ENCODE results near the gene NAXD.

NAXD gene

DNA sequence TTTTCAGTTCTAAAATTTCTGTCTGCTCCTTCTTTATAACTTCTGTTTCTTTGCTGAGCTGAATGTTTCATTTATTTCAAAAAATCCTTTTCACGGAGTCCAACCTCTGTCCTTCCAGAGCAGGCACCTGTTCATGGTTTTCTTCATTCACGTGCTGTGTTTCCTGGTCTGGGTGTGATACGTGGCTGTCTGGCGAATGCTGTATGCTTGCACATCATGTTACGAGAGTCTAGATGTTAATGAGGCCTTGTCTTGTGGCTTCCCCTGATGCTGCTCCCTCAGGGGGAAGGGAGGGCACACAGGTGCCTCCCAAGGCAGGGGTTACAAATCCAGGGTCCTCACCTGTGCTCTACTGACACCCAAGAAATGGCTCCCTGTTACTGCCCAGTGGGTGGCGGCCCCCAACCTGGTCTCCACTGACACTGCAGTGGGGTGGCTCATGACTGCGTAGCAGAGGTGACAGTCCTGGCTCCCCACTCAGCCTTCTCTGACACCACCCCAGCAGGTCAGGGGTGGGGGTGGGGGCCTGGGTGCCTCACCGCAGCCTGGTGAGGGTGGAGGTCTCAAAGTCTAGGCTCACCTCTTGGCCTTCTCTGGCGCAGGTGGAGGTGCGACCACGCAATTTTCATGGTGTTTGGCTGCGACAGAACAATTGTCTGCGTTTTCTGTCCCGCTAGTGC is 33.7 kb upstream of the NAXD start:
- TF ChIP-seq, protein P1, sequence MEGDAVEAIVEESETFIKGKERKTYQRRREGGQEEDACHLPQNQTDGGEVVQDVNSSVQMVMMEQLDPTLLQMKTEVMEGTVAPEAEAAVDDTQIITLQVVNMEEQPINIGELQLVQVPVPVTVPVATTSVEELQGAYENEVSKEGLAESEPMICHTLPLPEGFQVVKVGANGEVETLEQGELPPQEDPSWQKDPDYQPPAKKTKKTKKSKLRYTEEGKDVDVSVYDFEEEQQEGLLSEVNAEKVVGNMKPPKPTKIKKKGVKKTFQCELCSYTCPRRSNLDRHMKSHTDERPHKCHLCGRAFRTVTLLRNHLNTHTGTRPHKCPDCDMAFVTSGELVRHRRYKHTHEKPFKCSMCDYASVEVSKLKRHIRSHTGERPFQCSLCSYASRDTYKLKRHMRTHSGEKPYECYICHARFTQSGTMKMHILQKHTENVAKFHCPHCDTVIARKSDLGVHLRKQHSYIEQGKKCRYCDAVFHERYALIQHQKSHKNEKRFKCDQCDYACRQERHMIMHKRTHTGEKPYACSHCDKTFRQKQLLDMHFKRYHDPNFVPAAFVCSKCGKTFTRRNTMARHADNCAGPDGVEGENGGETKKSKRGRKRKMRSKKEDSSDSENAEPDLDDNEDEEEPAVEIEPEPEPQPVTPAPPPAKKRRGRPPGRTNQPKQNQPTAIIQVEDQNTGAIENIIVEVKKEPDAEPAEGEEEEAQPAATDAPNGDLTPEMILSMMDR (IDR thresholded peaks at IDR 0.05; ENCODE audit: control insufficient read depth, insufficient read depth, low read depth, low read length, missing control alignments): no peak
- H3K4me3 ChIP-seq (ENCODE audit: control insufficient read depth, low read depth, low read length): no peak overlapping the region
- no peak for DNase-seq (ENCODE audit: low read depth)

DNA sequence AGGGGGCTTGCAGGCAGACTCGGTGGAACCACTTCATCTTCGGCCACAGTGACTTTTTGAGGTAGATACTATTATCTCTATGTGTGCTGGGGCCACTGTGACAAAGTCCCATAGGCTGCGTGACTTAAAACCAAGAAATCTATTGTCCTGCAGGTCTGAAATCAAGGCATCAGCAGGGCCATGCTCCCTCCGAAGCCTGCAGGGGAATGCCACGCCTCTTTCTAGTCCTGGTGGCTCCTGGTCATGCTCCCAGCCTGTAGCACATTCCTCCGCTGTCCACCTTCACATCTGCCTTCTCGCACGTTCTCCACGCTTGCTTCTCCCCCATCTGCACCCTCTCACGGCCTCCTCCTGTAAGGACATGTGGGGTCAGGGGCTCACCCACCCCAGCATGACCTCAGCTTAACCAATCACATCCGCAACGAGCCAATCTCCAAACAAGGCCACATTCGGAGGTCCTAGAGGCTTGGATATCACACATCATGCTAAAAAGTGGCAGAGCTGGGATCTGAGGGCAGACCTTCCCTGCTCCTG is 32.9 kb upstream of the NAXD start:
- no peak for DNase-seq (ENCODE audit: low read depth)
- TF ChIP-seq, protein P1 (IDR thresholded peaks at IDR 0.05; ENCODE audit: control insufficient read depth, insufficient read depth, low read depth, low read length, missing control alignments): no peak
- H3K4me3 ChIP-seq (ENCODE audit: control insufficient read depth, low read depth, low read length): no peak overlapping the region

DNA sequence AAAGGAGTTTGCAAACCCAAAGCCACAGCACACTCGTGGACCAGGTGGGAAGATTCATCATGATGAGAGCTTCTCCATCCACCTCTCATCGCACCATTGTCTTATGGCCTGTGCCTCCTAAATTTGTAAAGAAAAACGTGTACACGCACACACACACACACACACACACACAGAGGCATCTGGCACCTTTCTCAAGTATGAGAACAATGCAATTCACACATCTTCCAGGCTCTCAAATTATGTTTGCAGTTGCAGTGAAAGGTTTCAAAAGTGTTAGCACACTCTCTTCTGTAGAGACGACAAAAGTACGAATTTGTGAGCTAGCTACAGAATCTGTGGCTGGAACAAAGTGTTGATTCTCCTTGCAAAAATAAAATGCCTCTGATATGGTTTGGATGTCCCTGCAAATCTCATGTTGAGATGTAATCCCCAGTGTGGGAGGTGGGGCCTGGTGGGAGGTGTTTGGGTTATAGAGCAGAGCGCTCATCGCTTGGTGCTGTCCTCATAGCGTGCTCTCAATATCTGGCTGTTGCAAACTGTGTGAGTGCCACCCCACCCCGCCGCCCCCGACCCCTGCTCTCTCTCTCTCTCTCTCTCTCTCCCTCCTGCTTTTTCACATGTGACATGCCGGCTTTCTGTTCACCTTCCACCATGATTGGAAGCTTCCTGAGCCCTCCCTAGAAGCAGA is 32.0 kb upstream of the NAXD start:
- TF ChIP-seq, protein P1 (IDR thresholded peaks at IDR 0.05; ENCODE audit: control insufficient read depth, insufficient read depth, low read depth, low read length, missing control alignments): no peak
- H3K4me3 ChIP-seq (ENCODE audit: control insufficient read depth, low read depth, low read length): no peak overlapping the region
- DNase-seq (ENCODE audit: low read depth): no peak

DNA sequence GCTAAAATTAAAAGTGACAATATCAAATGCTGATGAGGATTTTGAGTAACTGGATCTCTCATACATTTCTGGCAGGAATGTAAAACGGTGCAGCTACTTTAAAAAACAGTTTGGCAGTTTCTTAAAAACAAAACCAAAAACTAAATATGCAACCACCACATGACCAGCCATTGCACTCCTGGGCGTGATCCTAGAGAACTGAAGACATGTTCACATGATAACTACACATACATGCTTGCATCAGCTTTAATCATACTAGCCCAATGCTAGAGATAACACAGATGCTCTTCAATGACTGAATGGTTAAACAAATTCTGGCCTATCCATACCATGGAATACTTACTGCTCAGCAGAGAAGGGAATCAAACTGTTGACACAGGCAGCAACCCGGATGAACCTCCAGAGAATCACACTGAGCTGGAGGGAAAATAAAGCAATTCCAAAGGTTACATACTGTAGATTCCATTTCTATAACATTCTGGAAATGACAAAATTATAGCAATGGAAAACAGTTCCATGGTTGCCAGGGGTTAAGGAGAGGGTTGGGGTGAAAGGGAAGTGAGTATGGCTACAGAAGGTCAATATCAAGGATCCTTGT is 25.5 kb upstream of the NAXD start:
- no peak overlapping the region for H3K4me3 ChIP-seq (ENCODE audit: control insufficient read depth, low read depth, low read length)
- TF ChIP-seq, protein P1 (IDR thresholded peaks at IDR 0.05; ENCODE audit: control insufficient read depth, insufficient read depth, low read depth, low read length, missing control alignments): no peak

GRCh38 chr13:110590577-110590976 is 24.8 kb upstream of the NAXD start:
- DNase-seq (ENCODE audit: low read depth): no peak
- TF ChIP-seq, protein P1 (IDR thresholded peaks at IDR 0.05; ENCODE audit: control insufficient read depth, insufficient read depth, low read depth, low read length, missing control alignments): no peak
- no peak overlapping the region for H3K4me3 ChIP-seq (ENCODE audit: control insufficient read depth, low read depth, low read length)

More for the DNA sequence above, 25.5 kb upstream of the NAXD start:
- DNase-seq (ENCODE audit: low read depth): no peak

GRCh38 chr13:110592665-110593064 is 22.7 kb upstream of the NAXD start:
- H3K4me3 ChIP-seq (ENCODE audit: control insufficient read depth, low read depth, low read length): no peak overlapping the region
- TF ChIP-seq, protein P1 (IDR thresholded peaks at IDR 0.05; ENCODE audit: control insufficient read depth, insufficient read depth, low read depth, low read length, missing control alignments): no peak
- no peak for DNase-seq (ENCODE audit: low read depth)
